ENCODE results near the gene EFCAB13.

GRCh38 chr17:47413872-47414271, 90.1 kb downstream of the EFCAB13 start:
- TF ChIP-seq, protein P1, sequence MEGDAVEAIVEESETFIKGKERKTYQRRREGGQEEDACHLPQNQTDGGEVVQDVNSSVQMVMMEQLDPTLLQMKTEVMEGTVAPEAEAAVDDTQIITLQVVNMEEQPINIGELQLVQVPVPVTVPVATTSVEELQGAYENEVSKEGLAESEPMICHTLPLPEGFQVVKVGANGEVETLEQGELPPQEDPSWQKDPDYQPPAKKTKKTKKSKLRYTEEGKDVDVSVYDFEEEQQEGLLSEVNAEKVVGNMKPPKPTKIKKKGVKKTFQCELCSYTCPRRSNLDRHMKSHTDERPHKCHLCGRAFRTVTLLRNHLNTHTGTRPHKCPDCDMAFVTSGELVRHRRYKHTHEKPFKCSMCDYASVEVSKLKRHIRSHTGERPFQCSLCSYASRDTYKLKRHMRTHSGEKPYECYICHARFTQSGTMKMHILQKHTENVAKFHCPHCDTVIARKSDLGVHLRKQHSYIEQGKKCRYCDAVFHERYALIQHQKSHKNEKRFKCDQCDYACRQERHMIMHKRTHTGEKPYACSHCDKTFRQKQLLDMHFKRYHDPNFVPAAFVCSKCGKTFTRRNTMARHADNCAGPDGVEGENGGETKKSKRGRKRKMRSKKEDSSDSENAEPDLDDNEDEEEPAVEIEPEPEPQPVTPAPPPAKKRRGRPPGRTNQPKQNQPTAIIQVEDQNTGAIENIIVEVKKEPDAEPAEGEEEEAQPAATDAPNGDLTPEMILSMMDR (IDR thresholded peaks at IDR 0.05; ENCODE audit: poor library complexity) = no peak
- TF ChIP-seq EZH2 (IDR thresholded peaks at IDR 0.05; ENCODE audit: borderline replicate concordance) (no peak), EZH2phosphoT487 (IDR thresholded peaks at IDR 0.05; ENCODE audit: low read depth, severe bottlenecking, unreplicated experiment) (no peak)

All from hepatocyte (in vitro differentiated cells).